ENCODE data around the gene ZBTB7C. TPM values are rescaled to one million over a fixed set of nuclear protein-coding genes. Genes with fewer than 3 reads are reported as not detected.

ZBTB7C gene
- polyA plus RNA-seq, 4 donors = 0.54 to 4.1 (median 1.5) TPM

- FAIRE-seq (no peak), DNase-seq (no peak)
- no peak overlapping the region for H3K27ac ChIP-seq (ENCODE audit: low read depth in 1 of 3, low read length in 2 of 3)
- H3K9me3 ChIP-seq (ENCODE audit: control insufficient read depth in 2 of 2, insufficient read depth in 1 of 2, low read depth in 1 of 2, low read length in 1 of 2) = no peaks in the 10 kb centered on the region
- no peaks in the 10 kb centered on the region for H3K27me3 ChIP-seq (ENCODE audit: control insufficient read depth in 3 of 3, insufficient read depth in 3 of 3, low read length in 3 of 3)
- no peaks in the 10 kb centered on the region for H3K4me1 ChIP-seq (ENCODE audit: control insufficient read depth in 3 of 3, insufficient read depth in 2 of 3, low read depth in 1 of 3, low read length in 2 of 3)
- WGBS, 3 donors = 70 to 86% (median 75%) methylated on average over 1 of the region's 1 CpG
- H3K4me3 ChIP-seq (ENCODE audit: low read depth in 1 of 3, low read length in 3 of 3) = no peak overlapping the region
- H3K36me3 ChIP-seq (ENCODE audit: control insufficient read depth in 3 of 3, insufficient read depth in 2 of 3, low read depth in 1 of 3, low read length in 3 of 3) = no peaks in the 10 kb centered on the region
These were observed 84.0 kb downstream of the ZBTB7C start for GRCh38 chr18:48325115-48325665.

GRCh38 chr18:48324651-48325050, 84.5 kb downstream of the ZBTB7C start:
- FAIRE-seq (no peak), DNase-seq (no peak)
- no peak overlapping the region for H3K27ac ChIP-seq (ENCODE audit: low read depth in 1 of 3, low read length in 2 of 3)
- H3K27me3 ChIP-seq (ENCODE audit: control insufficient read depth in 3 of 3, insufficient read depth in 3 of 3, low read length in 3 of 3) = no peaks in the 10 kb centered on the region
- no peaks in the 10 kb centered on the region for H3K9me3 ChIP-seq (ENCODE audit: control insufficient read depth in 2 of 2, insufficient read depth in 1 of 2, low read depth in 1 of 2, low read length in 1 of 2)
- H3K36me3 ChIP-seq (ENCODE audit: control insufficient read depth in 3 of 3, insufficient read depth in 2 of 3, low read depth in 1 of 3, low read length in 3 of 3) = no peaks in the 10 kb centered on the region
- WGBS, 3 donors = 86 to 93% (median 90%) methylated on average over 9 of the region's 9 CpGs
- no peak overlapping the region for H3K4me3 ChIP-seq (ENCODE audit: low read depth in 1 of 3, low read length in 3 of 3)
- H3K4me1 ChIP-seq (ENCODE audit: control insufficient read depth in 3 of 3, insufficient read depth in 2 of 3, low read depth in 1 of 3, low read length in 2 of 3) = no peaks in the 10 kb centered on the region

GRCh38 chr18:48323151-48323550, 86.0 kb downstream of the ZBTB7C start:
- WGBS, 3 donors = 64 to 72% (median 71%) methylated on average over 2 of the region's 2 CpGs

GRCh38 chr18:48321536-48321935, 87.6 kb downstream of the ZBTB7C start:
- H3K27ac ChIP-seq (ENCODE audit: low read depth in 1 of 3, low read length in 2 of 3) = no peak overlapping the region
- no peaks in the 10 kb centered on the region for H3K4me1 ChIP-seq (ENCODE audit: control insufficient read depth in 3 of 3, insufficient read depth in 2 of 3, low read depth in 1 of 3, low read length in 2 of 3)
- DNase-seq (no peak), FAIRE-seq (no peak)
- H3K36me3 ChIP-seq (ENCODE audit: control insufficient read depth in 3 of 3, insufficient read depth in 2 of 3, low read depth in 1 of 3, low read length in 3 of 3) = no peaks in the 10 kb centered on the region
- WGBS, 3 donors = 84 to 88% (median 87%) methylated on average over 7 of the region's 7 CpGs
- no peaks in the 10 kb centered on the region for H3K27me3 ChIP-seq (ENCODE audit: control insufficient read depth in 3 of 3, insufficient read depth in 3 of 3, low read length in 3 of 3)
- no peak overlapping the region for H3K4me3 ChIP-seq (ENCODE audit: low read depth in 1 of 3, low read length in 3 of 3)
- H3K9me3 ChIP-seq (ENCODE audit: control insufficient read depth in 2 of 2, insufficient read depth in 1 of 2, low read depth in 1 of 2, low read length in 1 of 2) = no peaks in the 10 kb centered on the region

More at GRCh38 chr18:48323151-48323550, 86.0 kb downstream of the ZBTB7C start:
- FAIRE-seq (no peak), DNase-seq (no peak)
- Histone ChIP-seq H3K9me3 (ENCODE audit: control insufficient read depth in 2 of 2, insufficient read depth in 1 of 2, low read depth in 1 of 2, low read length in 1 of 2) (no peaks in the 10 kb centered on the region), H3K36me3 (ENCODE audit: control insufficient read depth in 3 of 3, insufficient read depth in 2 of 3, low read depth in 1 of 3, low read length in 3 of 3) (no peaks in the 10 kb centered on the region), H3K27ac (ENCODE audit: low read depth in 1 of 3, low read length in 2 of 3) (no peak overlapping the region), H3K4me3 (ENCODE audit: low read depth in 1 of 3, low read length in 3 of 3) (no peak overlapping the region), H3K27me3 (ENCODE audit: control insufficient read depth in 3 of 3, insufficient read depth in 3 of 3, low read length in 3 of 3) (no peaks in the 10 kb centered on the region), H3K4me1 (ENCODE audit: control insufficient read depth in 3 of 3, insufficient read depth in 2 of 3, low read depth in 1 of 3, low read length in 2 of 3) (no peaks in the 10 kb centered on the region)

- no peaks in the 10 kb centered on the region for H3K36me3 ChIP-seq (ENCODE audit: control insufficient read depth in 3 of 3, insufficient read depth in 2 of 3, low read depth in 1 of 3, low read length in 3 of 3)
- H3K27ac ChIP-seq (ENCODE audit: low read depth in 1 of 3, low read length in 2 of 3) = no peak overlapping the region
- no peak for DNase-seq
- no peaks in the 10 kb centered on the region for H3K9me3 ChIP-seq (ENCODE audit: control insufficient read depth in 2 of 2, insufficient read depth in 1 of 2, low read depth in 1 of 2, low read length in 1 of 2)
- H3K4me3 ChIP-seq (ENCODE audit: low read depth in 1 of 3, low read length in 3 of 3) = no peak overlapping the region
- no peaks in the 10 kb centered on the region for H3K4me1 ChIP-seq (ENCODE audit: control insufficient read depth in 3 of 3, insufficient read depth in 2 of 3, low read depth in 1 of 3, low read length in 2 of 3)
- FAIRE-seq = no peak
- H3K27me3 ChIP-seq (ENCODE audit: control insufficient read depth in 3 of 3, insufficient read depth in 3 of 3, low read length in 3 of 3) = no peaks in the 10 kb centered on the region
- 87 to 94% (median 92%) methylated on average over 3 of the region's 3 CpGs for WGBS, 3 donors
These were observed 88.1 kb downstream of the ZBTB7C start for GRCh38 chr18:48321121-48321520.

- H3K36me3 ChIP-seq (ENCODE audit: control insufficient read depth in 3 of 3, insufficient read depth in 2 of 3, low read depth in 1 of 3, low read length in 3 of 3) = no peaks in the 10 kb centered on the region
- H3K27ac ChIP-seq (ENCODE audit: low read depth in 1 of 3, low read length in 2 of 3) = no peak overlapping the region
- 19 to 45% (median 29%) methylated on average over 4 of the region's 4 CpGs for WGBS, 3 donors
- H3K27me3 ChIP-seq (ENCODE audit: control insufficient read depth in 3 of 3, insufficient read depth in 3 of 3, low read length in 3 of 3) = no peaks in the 10 kb centered on the region
- DNase-seq (no peak), FAIRE-seq (no peak)
- H3K4me3 ChIP-seq (ENCODE audit: low read depth in 1 of 3, low read length in 3 of 3) = no peak overlapping the region
- H3K4me1 ChIP-seq (ENCODE audit: control insufficient read depth in 3 of 3, insufficient read depth in 2 of 3, low read depth in 1 of 3, low read length in 2 of 3) = no peaks in the 10 kb centered on the region
- no peaks in the 10 kb centered on the region for H3K9me3 ChIP-seq (ENCODE audit: control insufficient read depth in 2 of 2, insufficient read depth in 1 of 2, low read depth in 1 of 2, low read length in 1 of 2)
These were observed 88.6 kb downstream of the ZBTB7C start for GRCh38 chr18:48320639-48320945.

GRCh38 chr18:48319801-48320638, 89.2 kb downstream of the ZBTB7C start:
- Histone ChIP-seq H3K4me3 (ENCODE audit: low read depth in 1 of 3, low read length in 3 of 3) (no peak overlapping the region), H3K9me3 (ENCODE audit: control insufficient read depth in 2 of 2, insufficient read depth in 1 of 2, low read depth in 1 of 2, low read length in 1 of 2) (no peaks in the 10 kb centered on the region), H3K27me3 (ENCODE audit: control insufficient read depth in 3 of 3, insufficient read depth in 3 of 3, low read length in 3 of 3) (no peaks in the 10 kb centered on the region), H3K27ac (ENCODE audit: low read depth in 1 of 3, low read length in 2 of 3) (no peak overlapping the region), H3K36me3 (ENCODE audit: control insufficient read depth in 3 of 3, insufficient read depth in 2 of 3, low read depth in 1 of 3, low read length in 3 of 3) (no peaks in the 10 kb centered on the region), H3K4me1 (ENCODE audit: control insufficient read depth in 3 of 3, insufficient read depth in 2 of 3, low read depth in 1 of 3, low read length in 2 of 3) (no peaks in the 10 kb centered on the region)
- 45 to 60% (median 49%) methylated on average over 10 of the region's 10 CpGs for whole genome bisulfite sequencing, 3 donors
- no peak for DNase-seq
- FAIRE-seq = no peak

- no peak for FAIRE-seq
- Histone ChIP-seq H3K36me3 (ENCODE audit: control insufficient read depth in 3 of 3, insufficient read depth in 2 of 3, low read depth in 1 of 3, low read length in 3 of 3) (no peaks in the 10 kb centered on the region), H3K9me3 (ENCODE audit: control insufficient read depth in 2 of 2, insufficient read depth in 1 of 2, low read depth in 1 of 2, low read length in 1 of 2) (no peaks in the 10 kb centered on the region), H3K4me3 (ENCODE audit: low read depth in 1 of 3, low read length in 3 of 3) (no peak overlapping the region), H3K27ac (ENCODE audit: low read depth in 1 of 3, low read length in 2 of 3) (no peak overlapping the region), H3K27me3 (ENCODE audit: control insufficient read depth in 3 of 3, insufficient read depth in 3 of 3, low read length in 3 of 3) (peaks cover 0 to 2% (median 0%) of the 10 kb centered on the region in 3 donors), H3K4me1 (ENCODE audit: control insufficient read depth in 3 of 3, insufficient read depth in 2 of 3, low read depth in 1 of 3, low read length in 2 of 3) (no peaks in the 10 kb centered on the region)
- DNase-seq = no peak
- WGBS, 3 donors = 87 to 92% (median 90%) methylated on average over 8 of the region's 8 CpGs
These were observed 90.7 kb downstream of the ZBTB7C start for GRCh38 chr18:48318436-48318835.

Measured in small intestine (tissue), 7 donors.